ENCODE results near the gene TMOD3. TPM values are rescaled to one million over a fixed set of nuclear protein-coding genes. Genes with fewer than 3 reads are reported as not detected.

The TMOD3 gene
- total RNA-seq, 2 donors from 2014 or later: 18.7 to 19.7 TPM

GRCh38 chr15:51912528-51912927 lies 83.1 kb downstream of the TMOD3 start:
- Histone ChIP-seq H3K27ac (no peak overlapping the region), H3K9me3 (no peaks in the 10 kb centered on the region), H3K27me3 (no peaks in the 10 kb centered on the region), H3K36me3 (peaks cover 15% of the 10 kb centered on the region), H3K4me3 (no peak overlapping the region), H3K4me1 (no peaks in the 10 kb centered on the region)
- no peak for TF ChIP-seq CTCF (IDR thresholded peaks at IDR 0.05)
- DNase-seq (ENCODE audit: low spot score): no peak

GRCh38 chr15:51917493-51917892 lies 88.0 kb downstream of the TMOD3 start:
- H3K4me1 ChIP-seq: no peaks in the 10 kb centered on the region
- H3K9me3 ChIP-seq: no peaks in the 10 kb centered on the region
- no peak for DNase-seq (ENCODE audit: low spot score)
- no peaks in the 10 kb centered on the region for H3K27me3 ChIP-seq
- H3K36me3 ChIP-seq: peaks cover 27% of the 10 kb centered on the region
- TF ChIP-seq CTCF (IDR thresholded peaks at IDR 0.05): peak in 1 of 2 donors; percentile 20
- no peak overlapping the region for H3K4me3 ChIP-seq
- no peak overlapping the region for H3K27ac ChIP-seq

GRCh38 chr15:51924156-51925068 lies 95.0 kb downstream of the TMOD3 start:
- DNase-seq (ENCODE audit: low spot score): no peak
- Histone ChIP-seq H3K27me3 (no peaks in the 10 kb centered on the region), H3K27ac (peak overlapping the region; percentile 72 to 87), H3K9me3 (no peaks in the 10 kb centered on the region), H3K36me3 (peaks cover 12% of the 10 kb centered on the region), H3K4me3 (no peak overlapping the region), H3K4me1 (no peaks in the 10 kb centered on the region)
- no peak for TF ChIP-seq CTCF (IDR thresholded peaks at IDR 0.05)

GRCh38 chr15:51926809-51927208 lies 97.4 kb downstream of the TMOD3 start:
- Histone ChIP-seq H3K27me3 (no peaks in the 10 kb centered on the region), H3K36me3 (peaks cover 7% of the 10 kb centered on the region), H3K27ac (no peak overlapping the region), H3K4me3 (no peak overlapping the region), H3K9me3 (no peaks in the 10 kb centered on the region), H3K4me1 (no peaks in the 10 kb centered on the region)
- TF ChIP-seq CTCF (IDR thresholded peaks at IDR 0.05): no peak
- DNase-seq (ENCODE audit: low spot score): no peak

- Histone ChIP-seq H3K36me3 (peaks cover 7% of the 10 kb centered on the region), H3K4me1 (no peaks in the 10 kb centered on the region), H3K4me3 (no peak overlapping the region), H3K27ac (no peak overlapping the region), H3K27me3 (no peaks in the 10 kb centered on the region), H3K9me3 (no peaks in the 10 kb centered on the region)
- no peak for TF ChIP-seq CTCF (IDR thresholded peaks at IDR 0.05)
- peak; percentile 4 for DNase-seq (ENCODE audit: low spot score)
These were observed 101.6 kb downstream of the TMOD3 start for GRCh38 chr15:51931016-51931415.

Data from right atrium auricular region (tissue), 2 donors.